Ishikawa (cell line): ENCODE measurements around the gene TUBB3.

Source experiments
- CEBPB ChIP-seq: IDR thresholded peaks from 2 replicates; pipeline ENCODE4 v1.6.1; 2012
- CREB1 ChIP-seq: IDR thresholded peaks from 2 replicates; pipeline ENCODE4 v1.6.1; 2012; ENCODE audit warnings: low read depth
- EGR1 ChIP-seq: IDR thresholded peaks from 2 replicates; pipeline ENCODE4 v1.6.1; 2012
- EP300 ChIP-seq: IDR thresholded peaks from 2 replicates; pipeline ENCODE4 v1.6.1; 2012; ENCODE audit warnings: borderline replicate concordance
- FOXM1 ChIP-seq: IDR thresholded peaks from 2 replicates; pipeline ENCODE4 v1.6.1; 2012; ENCODE audit warnings: low read depth, borderline replicate concordance
- MAX ChIP-seq: IDR thresholded peaks from 2 replicates; pipeline ENCODE4 v1.6.1; 2012
- NFIC ChIP-seq: IDR thresholded peaks from 2 replicates; pipeline ENCODE4 v1.6.1; 2012
- RAD21 ChIP-seq: IDR thresholded peaks from 2 replicates; pipeline ENCODE4 v1.6.1; 2012; ENCODE audit warnings: low read depth
- REST ChIP-seq: IDR thresholded peaks from 2 replicates; pipeline ENCODE4 v1.6.1; 2012; ENCODE audit warnings: low read depth, mild to moderate bottlenecking
- TAF1 ChIP-seq: IDR thresholded peaks from 2 replicates; pipeline ENCODE4 v1.6.1; 2012; ENCODE audit warnings: low read depth, mild to moderate bottlenecking
- TCF12 ChIP-seq: IDR thresholded peaks from 2 replicates; pipeline ENCODE4 v1.6.1; 2012; ENCODE audit warnings: low read depth
- TEAD4 ChIP-seq: IDR thresholded peaks from 2 replicates; pipeline ENCODE4 v1.6.1; 2012
- USF1 ChIP-seq: IDR thresholded peaks from 2 replicates; pipeline ENCODE4 v1.6.1; 2012
- YY1 ChIP-seq: IDR thresholded peaks from 2 replicates; pipeline ENCODE4 v1.6.1; 2012; ENCODE audit warnings: low read depth
- ZBTB7A ChIP-seq: IDR thresholded peaks from 2 replicates; pipeline ENCODE4 v1.6.1; 2012; ENCODE audit warnings: low read depth

The TUBB3 gene

GRCh38 chr16:89949121-89949742 lies 26.1 kb downstream of the TUBB3 start:
- TF ChIP-seq TEAD4 (no peak), EP300 (no peak), TAF1 (no peak), CEBPB (no peak), CREB1 (no peak)

GRCh38 chr16:89949756-89950155 lies 26.6 kb downstream of the TUBB3 start:
- no peak for TF ChIP-seq REST
- no peak for TF ChIP-seq EP300
- no peak for TF ChIP-seq USF1
- TF ChIP-seq ZBTB7A = no peak
- TF ChIP-seq RAD21 = no peak
- no peak for TF ChIP-seq CEBPB
- no peak for TF ChIP-seq YY1
- TF ChIP-seq FOXM1 = no peak
- TF ChIP-seq TCF12 = no peak
- TF ChIP-seq MAX = no peak
- no peak for TF ChIP-seq TAF1
- no peak for TF ChIP-seq CREB1
- TF ChIP-seq EGR1 = no peak
- TF ChIP-seq NFIC = no peak

- TF ChIP-seq NFIC (no peak), CEBPB (no peak), FOXM1 (no peak), USF1 (no peak), TAF1 (no peak), RAD21 (no peak), EP300 (no peak), ZBTB7A (no peak), CREB1 (no peak), YY1 (no peak), REST (no peak), TCF12 (no peak), EGR1 (no peak), TEAD4 (no peak), MAX (no peak)
Measured at GRCh38 chr16:89951509-89951908, 28.4 kb downstream of the TUBB3 start.

GRCh38 chr16:89952049-89952448 lies 28.9 kb downstream of the TUBB3 start:
- TF ChIP-seq EGR1 = no peak
- no peak for TF ChIP-seq FOXM1
- no peak for TF ChIP-seq TAF1
- TF ChIP-seq MAX = no peak
- TF ChIP-seq TEAD4 = no peak
- no peak for TF ChIP-seq REST
- TF ChIP-seq CEBPB = no peak
- TF ChIP-seq TCF12 = no peak
- TF ChIP-seq RAD21 = no peak
- no peak for TF ChIP-seq EP300
- TF ChIP-seq CREB1 = no peak
- no peak for TF ChIP-seq NFIC
- no peak for TF ChIP-seq ZBTB7A
- no peak for TF ChIP-seq YY1
- no peak for TF ChIP-seq USF1
